Suprapubic skin (tissue), 4 donors: ENCODE results near the gene PRAMEF1. TPM values are rescaled to one million over a fixed set of nuclear protein-coding genes. Genes with fewer than 3 reads are reported as not detected.
"Not testable (repeated sequence)": the region's sequence is repeated elsewhere in the genome, so short reads cannot be mapped to it uniquely, and the experiment has no call there.

Experiments
- DNase-seq, 2 donors: peaks; one replicate each; pipeline ENCODE4 v3.0.0-alpha.2; 2019; ENCODE audit warnings: low spot score in 2 of 2
- H3K27ac ChIP-seq: fragments of 200-600 bp; sonication (generic); one replicate; pipeline ENCODE4 v1.5.1; 2019
- H3K27me3 ChIP-seq: fragments of 200-600 bp; sonication (generic); one replicate; pipeline ENCODE4 v1.5.1; 2019
- H3K36me3 ChIP-seq: fragments of 200-600 bp; sonication (generic); one replicate; pipeline ENCODE4 v1.5.1; 2019
- H3K4me1 ChIP-seq: fragments of 200-600 bp; sonication (generic); one replicate; pipeline ENCODE4 v1.5.1; 2019
- H3K4me3 ChIP-seq: fragments of 200-600 bp; sonication (generic); one replicate; pipeline ENCODE4 v1.5.1; 2019; ENCODE audit warnings: mild to moderate bottlenecking
- H3K9me3 ChIP-seq: fragments of 200-600 bp; sonication (generic); one replicate; pipeline ENCODE4 v1.5.1; 2019
- CTCF ChIP-seq, 2 donors: fragments of 200-600 bp in 1 of 2; fragments of 450-650 bp in 1 of 2; sonication (generic) in 1 of 2; IDR thresholded peaks; one replicate each; pipeline ENCODE4 v1.5.1; 2016 to 2019; ENCODE audit warnings: antibody characterized with exemption in 2 of 2, mild to moderate bottlenecking in 1 of 2, moderate library complexity in 1 of 2
- EP300 ChIP-seq: sonication (generic); formaldehyde crosslinking; IDR thresholded peaks from one replicate; pipeline ENCODE4 v1.6.1; 2017; ENCODE audit warnings: antibody characterized with exemption
- POLR2A ChIP-seq, 2 donors: fragments of 450-650 bp; IDR thresholded peaks; one replicate each; pipeline ENCODE4 v1.6.1; 2017; ENCODE audit warnings: antibody characterized with exemption in 2 of 2, mild to moderate bottlenecking in 2 of 2, moderate library complexity in 2 of 2
- POLR2AphosphoS5 ChIP-seq, 3 donors: sonication (generic); formaldehyde crosslinking; IDR thresholded peaks; one replicate each; pipeline ENCODE4 v1.6.1; 2017; ENCODE audit warnings: antibody characterized with exemption in 3 of 3
- WGBS: methylation state at CpG from one replicate; pipeline ENCODE4 v1.1.5; 2018; 5-methylcytosine and 5-hydroxymethylcytosine counted together
- total RNA-seq, 4 donors: library from RNA; depleted of rRNA; stranded (reverse); fragments of >200 nt; gene quantifications; one replicate each; pipeline ENCODE4 v1.1.0, GENCODE V29; 2016

Gene PRAMEF1
- total RNA-seq = not detected

GRCh38 chr1:12791097-12791496 lies at the start of gene PRAMEF1:
TSS of gene PRAMEF1 (plus strand) at chr1:12791397. CDS start at chr1:12793228, 1,831 bp downstream.
- 88% methylated on average over 5 of the region's 5 CpGs for WGBS
- H3K4me3 ChIP-seq, H3K9me3 ChIP-seq, H3K36me3 ChIP-seq, H3K27ac ChIP-seq, H3K27me3 ChIP-seq, H3K4me1 ChIP-seq, DNase-seq: not testable (repeated sequence)

- Histone ChIP-seq H3K27ac (no peak overlapping the region), H3K4me3 (no peak overlapping the region), H3K36me3 (no peaks in the 10 kb centered on the region), H3K27me3 (peaks cover 7% of the 10 kb centered on the region), H3K4me1 (no peaks in the 10 kb centered on the region), H3K9me3 (no peaks in the 10 kb centered on the region)
- 68% methylated on average over 3 of the region's 3 CpGs for WGBS
- DNase-seq = no peak
- TF ChIP-seq POLR2A (IDR thresholded peaks at IDR 0.05) (no peak), EP300 (no peak), CTCF (IDR thresholded peaks at IDR 0.05) (no peak), POLR2AphosphoS5 (IDR thresholded peaks at IDR 0.05) (no peak)
Measured at GRCh38 chr1:12741946-12742345, 49.3 kb upstream of the PRAMEF1 start.

- Histone ChIP-seq H3K27me3 (no peaks in the 10 kb centered on the region), H3K36me3 (no peaks in the 10 kb centered on the region)
- 83% methylated on average over 3 of the region's 3 CpGs for WGBS
Measured at GRCh38 chr1:12745126-12745991, 45.8 kb upstream of the PRAMEF1 start.

GRCh38 chr1:12745992-12746323 lies 45.2 kb upstream of the PRAMEF1 start, which contains the start of gene CFAP107:
TSS of gene CFAP107 (plus strand) at chr1:12746200. CDS start at chr1:12746431, 231 bp downstream.
- no peak for TF ChIP-seq POLR2AphosphoS5 (IDR thresholded peaks at IDR 0.05)
- no peak for TF ChIP-seq POLR2A (IDR thresholded peaks at IDR 0.05)
- TF ChIP-seq EP300 = no peak
- no peak for TF ChIP-seq CTCF (IDR thresholded peaks at IDR 0.05)
- no peaks in the 10 kb centered on the region for H3K36me3 ChIP-seq
- no peaks in the 10 kb centered on the region for H3K4me1 ChIP-seq
- no peak for DNase-seq
- no peak within 1 kb of the TSS for H3K4me3 ChIP-seq
- H3K9me3 ChIP-seq = peaks cover 11% of the 10 kb centered on the region
- WGBS = 26% methylated on average over 2 of the region's 2 CpGs
- H3K27ac ChIP-seq = no peak within 1 kb of the TSS
- H3K27me3 ChIP-seq = no peaks in the 10 kb centered on the region

More at GRCh38 chr1:12745126-12745991, 45.8 kb upstream of the PRAMEF1 start:
- H3K9me3 ChIP-seq = peaks cover 11% of the 10 kb centered on the region
- no peak for DNase-seq
- TF ChIP-seq CTCF (IDR thresholded peaks at IDR 0.05) (no peak), POLR2AphosphoS5 (IDR thresholded peaks at IDR 0.05) (no peak), EP300 (no peak), POLR2A (IDR thresholded peaks at IDR 0.05) (no peak)
- H3K4me3 ChIP-seq = no peak overlapping the region
- no peak overlapping the region for H3K27ac ChIP-seq
- H3K4me1 ChIP-seq = no peaks in the 10 kb centered on the region

GRCh38 chr1:12748778-12749355 lies 42.3 kb upstream of the PRAMEF1 start:
- DNase-seq = no peak
- H3K9me3 ChIP-seq = peaks cover 11% of the 10 kb centered on the region
- no peaks in the 10 kb centered on the region for H3K36me3 ChIP-seq
- TF ChIP-seq POLR2A (IDR thresholded peaks at IDR 0.05) (no peak), EP300 (no peak), CTCF (IDR thresholded peaks at IDR 0.05) (no peak), POLR2AphosphoS5 (IDR thresholded peaks at IDR 0.05) (no peak)
- H3K4me3 ChIP-seq = no peak overlapping the region
- no peak overlapping the region for H3K27ac ChIP-seq
- H3K4me1 ChIP-seq = no peaks in the 10 kb centered on the region
- H3K27me3 ChIP-seq = no peaks in the 10 kb centered on the region
